EH (cell line): Measurements from ENCODE around the gene CDK5R1.
A peak's percentile ranks its signal among the peaks of the same experiment; 100 is the strongest.
"Not testable (repeated sequence)": the region's sequence is repeated elsewhere in the genome, so short reads cannot be mapped to it uniquely, and the experiment has no call there.

Experiments used
- DNase-seq: peaks from one replicate; pipeline ENCODE4 v3.0.0-alpha.2; 2015; ENCODE audit warnings: low read depth

The CDK5R1 gene

DNA sequence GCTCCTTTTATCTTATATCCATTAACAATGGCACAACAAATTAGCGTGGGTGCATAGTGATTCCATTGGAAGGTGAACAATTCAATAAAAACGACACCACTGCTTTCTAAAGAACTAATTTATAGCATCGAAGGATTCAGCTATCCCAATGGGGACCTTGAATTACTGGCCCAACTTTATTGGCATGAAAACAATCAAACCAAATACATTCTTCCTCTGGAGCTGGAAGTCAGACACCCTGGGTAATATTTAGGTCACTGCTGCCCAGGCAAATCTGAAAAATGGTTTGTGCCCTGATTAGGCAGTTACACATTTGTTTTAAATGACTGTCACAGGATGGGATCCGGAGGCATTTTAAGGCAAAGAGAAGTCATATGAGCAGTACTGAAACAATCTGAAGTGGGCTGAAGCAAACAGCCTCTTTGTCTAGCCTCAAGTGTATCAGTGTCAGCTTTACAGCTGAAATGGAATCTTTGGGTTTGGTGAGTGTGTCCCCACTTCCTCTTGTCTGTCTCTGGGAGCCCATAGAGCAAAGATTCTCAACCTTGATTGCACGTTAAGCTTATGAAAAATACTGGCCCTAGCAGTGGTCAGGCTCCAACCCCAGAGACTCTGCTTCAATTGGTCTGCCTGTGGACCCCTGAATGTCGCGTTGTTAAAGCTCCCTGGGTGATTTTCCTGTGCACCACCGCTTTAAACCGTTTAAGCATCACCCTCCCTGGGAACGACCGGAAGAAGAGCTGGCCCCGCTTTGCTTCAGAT lies 30.3 kb downstream of the CDK5R1 start:
- DNase-seq, result no peak

DNA sequence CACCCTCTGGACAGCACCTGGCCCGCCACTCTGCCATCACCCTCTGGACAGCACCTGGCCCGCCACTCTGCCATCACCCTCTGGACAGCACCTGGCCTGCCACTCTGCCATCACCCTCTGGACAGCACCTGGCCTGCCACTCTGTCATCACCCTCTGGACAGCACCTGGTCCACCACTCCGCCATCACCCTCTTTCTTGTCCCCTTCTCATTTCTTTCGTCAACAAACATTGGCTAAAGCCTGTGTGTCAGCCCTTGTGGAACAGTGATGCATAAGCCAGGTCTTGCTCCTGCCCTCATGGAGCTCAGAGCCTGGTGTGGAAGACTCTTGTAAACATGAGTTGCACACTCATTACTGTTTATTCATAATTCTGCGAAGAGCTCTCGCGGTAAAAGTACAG lies 31.2 kb downstream of the CDK5R1 start:
- DNase-seq, result no peak

DNA sequence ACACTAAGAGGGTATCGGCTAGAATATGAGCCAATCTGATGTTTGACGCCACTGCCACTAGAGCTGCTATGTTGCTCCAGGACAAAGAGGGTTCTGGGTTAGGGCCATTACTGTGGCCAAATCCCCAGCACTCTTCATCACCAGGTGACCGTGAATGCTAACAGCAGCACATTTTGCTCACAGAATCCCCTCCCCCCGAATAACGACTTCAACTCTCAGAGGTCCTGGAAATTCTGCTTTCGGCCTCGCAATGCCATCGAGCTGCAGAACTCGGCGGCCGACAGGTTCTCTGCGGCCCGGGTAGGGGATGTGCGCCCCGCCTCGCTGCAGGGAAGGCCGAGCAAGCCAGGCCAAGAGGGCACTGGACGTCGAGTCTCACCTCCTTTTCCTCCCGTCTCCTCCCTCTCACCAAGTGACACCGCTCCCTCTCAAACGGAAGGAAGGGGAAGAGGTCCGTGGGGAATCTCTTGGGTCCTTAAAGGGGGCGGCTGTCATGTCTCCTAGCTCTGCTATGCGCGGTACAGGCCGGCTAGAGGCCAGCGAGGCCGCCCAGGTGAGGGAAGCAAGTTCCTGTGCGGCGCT lies 31.9 kb downstream of the CDK5R1 start:
- no peak for DNase-seq

DNA sequence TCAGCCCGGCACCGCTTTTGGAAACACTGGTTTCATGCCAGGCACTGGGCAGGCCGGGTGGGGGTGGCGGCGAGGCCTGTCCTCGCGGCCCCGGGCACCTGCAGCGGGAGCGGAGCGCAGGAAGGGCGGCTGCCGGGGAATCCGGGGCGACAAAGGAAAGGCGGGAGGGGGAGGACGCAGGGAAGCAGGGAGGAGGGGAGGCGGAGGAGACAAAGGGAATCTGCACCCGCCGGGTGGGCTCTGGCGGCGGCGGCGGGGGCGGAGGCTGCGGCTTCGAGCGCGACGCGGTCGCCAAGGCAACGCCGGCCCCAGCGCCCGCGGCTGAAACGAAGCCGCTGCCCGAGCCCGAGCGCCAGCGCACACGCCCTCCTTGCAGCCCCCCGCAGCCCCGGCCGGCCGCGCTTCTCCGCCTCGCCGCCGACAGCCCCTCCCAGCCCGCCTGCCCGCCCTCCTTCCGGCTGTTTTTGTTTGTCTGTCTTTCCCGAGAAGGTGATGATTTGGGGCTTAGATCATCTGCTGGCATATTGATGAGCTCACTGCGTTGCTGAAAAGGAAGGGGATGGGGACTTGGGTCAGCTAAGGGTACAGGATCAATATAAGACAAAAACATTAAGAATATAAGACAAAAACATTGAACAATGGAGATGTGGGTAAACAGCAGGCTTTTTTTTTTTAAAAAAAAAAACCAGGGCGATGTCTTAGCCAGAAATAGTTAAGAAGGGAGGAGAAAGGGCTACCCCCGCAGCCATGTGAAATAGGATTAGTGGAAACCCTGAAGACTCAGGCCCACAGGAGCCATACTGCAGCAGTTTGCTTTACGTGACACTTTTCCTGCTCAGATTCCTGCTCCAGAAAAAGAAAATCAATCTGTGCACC lies 32.7 kb downstream of the CDK5R1 start:
- peak; percentile 62 for DNase-seq

DNA sequence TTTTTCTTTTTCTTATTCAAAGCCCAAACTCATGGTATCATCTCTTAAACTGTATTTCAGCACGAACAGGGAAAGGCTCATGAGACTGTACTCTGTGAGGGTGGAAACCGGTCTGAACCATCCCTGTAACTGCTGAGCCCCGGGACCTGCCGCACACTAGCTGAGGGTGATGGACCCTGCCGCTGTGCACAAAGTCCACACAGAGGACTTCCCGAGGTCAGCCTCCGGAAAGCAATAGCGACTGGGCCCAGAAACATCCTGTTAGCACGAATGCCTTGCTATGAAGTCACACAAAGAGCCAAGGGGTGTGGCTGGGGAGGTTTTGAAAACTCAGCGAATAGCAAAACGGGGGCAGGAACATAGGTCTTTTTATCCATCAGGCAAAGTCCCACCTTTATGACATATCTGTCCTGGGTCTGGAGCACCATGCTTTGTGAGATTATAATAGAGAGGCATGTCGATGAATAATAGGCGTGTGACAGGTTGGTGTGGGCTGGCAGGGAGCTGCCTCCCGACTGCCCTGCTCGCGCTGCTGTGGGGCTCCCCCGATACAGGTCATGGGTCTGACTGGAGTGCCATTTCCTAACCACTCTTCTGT lies 33.4 kb downstream of the CDK5R1 start:
- peak; percentile 53 for DNase-seq

DNA sequence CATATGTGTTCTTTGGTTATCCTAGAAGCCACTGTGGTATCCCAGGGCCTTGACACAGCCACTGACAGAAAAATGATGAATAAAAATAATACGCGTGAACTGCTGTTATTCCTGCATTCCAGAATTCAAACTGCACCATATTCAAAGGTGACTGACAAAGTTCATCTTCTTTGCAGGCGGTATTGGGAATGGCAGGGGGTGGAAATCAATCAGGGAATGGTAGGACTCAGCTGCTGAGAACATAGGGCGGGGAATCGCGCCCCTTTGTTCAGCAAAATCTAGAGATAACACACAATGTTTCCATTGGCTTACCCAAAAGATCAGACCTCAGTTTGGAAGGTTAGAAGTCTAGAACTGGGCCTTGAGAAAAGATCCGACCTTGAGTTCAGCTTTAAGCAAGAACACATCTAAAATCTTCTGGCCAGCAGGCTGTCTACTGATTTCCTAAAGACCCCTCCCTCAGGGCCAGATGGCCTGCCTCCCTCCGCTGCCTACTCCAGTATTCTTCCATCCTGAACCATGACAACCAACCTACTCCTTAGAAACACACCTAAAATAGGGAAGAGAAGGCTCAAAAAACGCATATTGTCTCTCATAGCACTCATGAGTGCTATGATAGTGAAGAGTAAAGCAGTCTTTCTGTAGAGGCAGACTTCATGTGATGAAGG lies 34.1 kb downstream of the CDK5R1 start:
- no peak for DNase-seq

DNA sequence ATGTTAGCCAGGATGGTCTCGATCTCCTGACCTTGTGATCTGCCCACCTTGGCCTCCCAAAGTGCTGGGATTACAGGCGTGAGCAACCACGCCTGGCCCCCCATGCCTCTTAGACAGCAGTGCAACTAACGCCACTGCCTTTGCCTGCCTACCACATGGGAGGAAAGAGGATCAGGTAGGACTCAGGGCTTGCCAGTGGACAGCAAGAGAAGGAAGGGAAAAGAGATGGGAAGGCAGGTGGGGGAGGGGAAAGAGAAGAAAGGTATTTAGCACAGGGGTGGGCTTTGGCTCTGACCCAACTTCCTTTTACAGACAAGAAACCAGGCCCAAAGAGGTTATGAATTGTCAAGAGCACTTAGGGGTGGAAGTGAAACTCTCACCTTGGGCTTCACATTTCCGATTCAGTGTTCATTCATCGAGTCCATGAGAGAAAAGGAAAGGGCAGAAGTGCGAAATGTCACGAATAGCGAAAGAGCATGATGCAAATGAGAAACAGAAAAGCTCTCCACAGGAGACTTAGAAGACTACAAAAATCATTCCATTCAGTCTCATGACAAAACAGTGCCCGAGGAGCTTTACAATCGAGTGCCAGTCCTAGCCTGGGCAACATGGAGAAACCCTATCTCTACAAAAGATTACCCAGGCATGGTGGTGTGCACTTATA lies 36.4 kb downstream of the CDK5R1 start:
- no peak for DNase-seq

DNA sequence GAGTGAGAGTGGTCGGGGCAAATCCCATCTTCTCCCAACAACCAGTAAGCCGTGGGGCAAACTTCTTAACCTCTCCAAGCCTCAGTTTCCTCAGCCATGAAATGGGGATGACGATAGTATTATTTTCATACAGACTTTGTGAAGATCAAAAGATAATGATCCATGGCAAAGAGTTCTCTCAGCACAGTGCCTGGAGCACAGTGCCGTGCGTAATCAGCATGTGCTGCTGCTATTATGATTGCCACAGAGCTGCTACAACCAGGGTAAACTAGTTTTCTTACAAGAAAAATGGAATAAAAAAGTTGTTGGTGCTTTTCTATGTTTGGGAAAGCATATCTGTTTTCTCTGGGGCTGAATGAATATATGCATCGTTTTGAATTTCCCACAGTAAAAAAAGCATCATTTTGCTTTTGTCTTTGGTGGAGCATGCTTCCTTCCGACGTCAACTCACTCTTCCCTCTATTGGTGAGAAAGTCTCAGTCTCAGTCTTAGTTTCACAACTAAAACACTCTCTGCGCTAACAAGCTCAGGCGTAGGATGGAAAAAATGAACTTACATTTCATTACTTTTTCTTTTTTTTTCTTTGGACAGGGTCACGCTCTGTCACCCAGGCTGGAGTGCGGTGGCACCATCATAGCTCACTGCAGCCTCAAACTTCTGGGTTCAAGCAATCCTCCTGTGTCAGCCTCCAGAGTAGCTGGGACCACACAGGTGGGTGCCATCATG lies 37.2 kb downstream of the CDK5R1 start:
- DNase-seq, result no peak

DNA sequence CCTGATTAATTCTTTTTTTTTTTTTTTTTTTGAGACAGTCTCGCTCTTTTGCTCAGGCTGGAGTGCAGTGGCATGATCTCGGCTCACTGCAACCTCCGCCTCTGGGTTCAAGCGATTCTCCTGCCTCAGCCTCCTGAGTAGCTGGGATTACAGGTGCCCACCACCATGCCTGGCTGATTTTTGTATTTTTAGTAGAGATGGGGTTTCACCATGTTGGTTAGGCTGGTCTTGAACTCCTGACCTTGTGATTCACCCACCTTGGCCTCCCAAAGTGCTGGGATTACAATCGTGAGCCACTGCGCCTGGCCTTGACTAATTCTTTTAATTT lies 37.7 kb downstream of the CDK5R1 start:
- not testable (repeated sequence) for DNase-seq

DNA sequence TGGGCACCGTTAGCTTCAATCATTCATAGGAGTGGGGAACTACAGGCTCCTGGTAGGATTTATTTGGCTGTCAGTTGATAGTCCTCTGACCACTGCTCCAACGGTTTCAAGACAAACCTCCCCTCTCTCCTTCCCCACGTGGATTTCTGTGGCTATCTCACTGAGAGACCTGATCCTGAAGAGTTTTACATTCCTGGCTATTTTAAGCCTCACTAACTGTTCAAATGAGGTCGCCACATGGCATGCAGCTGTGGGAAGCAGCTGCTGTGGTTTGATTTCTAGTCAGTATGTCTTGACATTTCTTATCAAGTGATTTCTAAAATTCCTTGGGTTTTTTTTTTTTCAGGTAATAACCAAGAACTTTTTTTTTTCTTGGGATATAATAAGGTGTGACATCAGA lies 38.3 kb downstream of the CDK5R1 start:
- peak; percentile 81 for DNase-seq

DNA sequence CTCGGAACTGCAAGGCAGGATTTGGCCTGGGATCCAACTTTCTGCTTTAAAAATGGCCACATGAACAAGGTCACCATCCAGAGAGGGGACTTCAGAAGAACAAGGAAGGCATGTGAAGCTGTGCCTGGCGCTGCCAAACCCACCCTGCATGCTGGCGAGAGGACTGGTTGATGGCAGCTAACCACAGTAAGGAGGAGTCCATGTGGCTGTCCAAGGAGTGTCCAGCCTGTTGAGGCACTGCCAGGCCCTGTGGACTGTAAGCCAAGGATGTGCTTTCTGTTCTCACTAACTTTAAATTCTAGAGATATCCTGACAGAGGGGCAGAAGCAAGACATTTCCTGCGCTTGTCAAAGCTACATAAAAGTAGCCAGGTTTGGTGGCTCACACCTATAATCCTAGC lies 40.4 kb downstream of the CDK5R1 start:
- DNase-seq, result no peak

DNA sequence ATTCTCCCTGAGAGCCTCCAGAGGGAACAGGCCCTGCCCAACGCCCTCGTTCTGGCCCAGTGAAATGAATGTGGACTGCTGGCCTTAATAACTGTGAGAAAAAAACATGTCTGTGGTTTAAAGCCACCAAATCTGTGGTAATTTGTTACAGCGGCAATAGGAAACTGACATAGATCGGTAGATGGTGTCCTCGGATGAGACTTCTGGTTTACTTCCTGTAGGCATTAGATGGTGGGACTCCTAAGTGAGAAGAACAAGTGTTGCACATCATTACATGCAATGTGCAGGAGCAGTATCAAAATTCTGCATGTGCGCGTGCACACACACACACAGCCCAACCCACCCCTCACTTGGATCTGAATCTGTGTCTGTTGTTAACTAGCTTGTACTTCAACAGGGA lies 42.0 kb downstream of the CDK5R1 start:
- no peak for DNase-seq

DNA sequence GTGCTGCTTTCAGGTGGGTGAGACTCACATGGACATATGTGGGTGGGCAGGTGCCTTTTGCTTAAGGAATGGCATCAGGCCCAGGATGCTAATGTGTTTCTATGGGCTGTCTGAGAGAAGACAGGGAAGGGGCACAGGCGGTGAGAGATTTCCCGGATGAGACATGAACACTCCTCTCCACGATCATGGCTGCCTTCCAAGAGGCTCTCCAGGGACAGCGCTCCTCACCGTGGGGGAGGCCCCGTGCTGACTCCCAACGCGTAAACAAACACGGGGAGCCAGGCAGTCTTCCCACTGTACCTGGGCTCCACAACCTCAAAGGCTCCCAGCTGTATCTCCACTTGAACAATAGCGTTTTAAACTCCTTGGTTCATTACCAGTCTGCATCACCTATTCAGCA lies 42.8 kb downstream of the CDK5R1 start:
- DNase-seq, result peak; percentile 13

DNA sequence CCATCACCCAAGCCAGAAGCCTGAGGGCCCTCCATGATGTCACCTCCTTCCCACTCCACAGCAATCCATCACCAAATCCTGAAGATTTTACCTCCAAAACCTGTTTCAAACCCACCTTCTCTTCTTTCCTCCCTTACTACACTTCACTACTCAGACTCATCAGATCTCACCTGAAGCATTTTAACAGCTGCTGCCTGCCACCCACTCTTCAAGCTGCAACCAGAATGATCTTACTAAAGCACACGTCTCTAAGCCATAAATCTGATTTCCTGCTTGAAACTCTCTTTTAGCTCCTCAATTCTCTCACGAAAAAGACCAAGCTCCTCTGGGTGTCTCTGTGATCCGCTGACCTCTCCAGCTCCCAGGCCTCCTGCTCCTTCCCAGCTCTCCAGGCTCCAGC lies 46.5 kb downstream of the CDK5R1 start:
- no peak for DNase-seq

DNA sequence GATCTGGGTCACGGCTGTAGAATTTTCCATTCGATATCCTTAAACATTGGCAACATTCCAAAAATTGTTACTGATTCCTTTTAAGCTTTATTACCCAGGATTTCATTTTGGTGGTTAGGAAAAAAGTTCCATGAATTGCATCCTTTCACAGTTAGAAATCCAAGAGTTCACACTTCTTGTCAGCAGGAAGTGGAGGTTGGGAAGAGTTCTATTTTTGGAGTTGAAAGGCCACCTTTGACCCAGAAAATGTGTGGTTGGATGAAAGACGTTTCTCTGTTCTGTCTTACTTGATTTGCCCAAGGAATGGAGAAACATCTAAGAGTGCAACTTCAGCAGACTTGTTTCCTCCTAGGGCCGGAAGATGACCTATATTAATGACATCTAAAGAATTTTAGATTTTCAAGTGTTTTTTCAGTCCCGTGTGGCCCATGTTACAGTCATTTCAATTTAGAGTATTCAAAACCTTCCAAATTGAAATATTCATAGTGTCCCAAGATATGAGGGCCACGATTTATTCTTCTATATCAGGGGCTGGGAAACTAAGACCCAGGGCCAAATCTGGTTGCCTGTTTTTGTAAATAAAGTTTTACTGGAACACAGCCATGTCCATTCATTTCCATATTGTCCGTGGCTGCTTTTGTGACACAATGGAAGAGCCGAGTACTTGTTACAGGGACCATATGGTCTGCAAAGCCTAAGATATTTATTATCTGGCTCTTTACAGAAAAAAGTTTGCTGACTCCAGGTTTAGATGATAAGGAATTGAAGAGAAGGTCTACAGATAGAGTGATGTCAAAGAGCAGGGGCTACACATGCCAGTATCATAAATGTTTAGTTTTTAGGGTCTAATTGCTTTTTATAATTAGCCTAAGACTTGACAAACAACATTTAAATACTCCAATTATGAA lies 50.2 kb downstream of the CDK5R1 start:
- peak; percentile 88 for DNase-seq
